Heart right ventricle (tissue), 16 donors: ENCODE data around the gene NVL. TPM values are rescaled to one million over a fixed set of nuclear protein-coding genes. Genes with fewer than 3 reads are reported as not detected.
A peak's percentile ranks its signal among the peaks of the same experiment; 100 is the strongest.

Experiments used
- ATAC-seq, 8 donors: fragments of 200-7000 bp; cut with Tn5 transposase; one replicate each; pipeline ENCODE4 v1.9.1; 2020; ENCODE audit warnings: mild to moderate bottlenecking in 8 of 8, moderate library complexity in 8 of 8, moderate number of reproducible peaks in 1 of 8
- DNase-seq, 2 donors: peaks; one replicate each; pipeline ENCODE4 v3.0.0-alpha.2; 2020
- H3K27ac ChIP-seq, 10 donors: fragments of 200-600 bp; sonication (generic) in 2 of 10; one replicate each; pipeline versions ENCODE4 v1.5.0 to v1.8.0; 2020 to 2022; ENCODE audit warnings: mild to moderate bottlenecking in 3 of 10
- H3K27me3 ChIP-seq, 7 donors: fragments of 200-600 bp; one replicate each; pipeline ENCODE4 v1.8.0; 2021 to 2022; ENCODE audit warnings: mild to moderate bottlenecking in 2 of 7
- H3K36me3 ChIP-seq, 9 donors: fragments of 200-600 bp; sonication (generic) in 1 of 9; one replicate each; pipeline versions ENCODE4 v1.5.0 to v1.8.0; 2020 to 2022; ENCODE audit warnings: mild to moderate bottlenecking in 2 of 9
- H3K4me1 ChIP-seq, 9 donors: fragments of 200-600 bp; sonication (generic) in 1 of 9; one replicate each; pipeline versions ENCODE4 v1.5.0 to v1.8.0; 2020 to 2022; ENCODE audit warnings: mild to moderate bottlenecking in 4 of 9
- H3K4me3 ChIP-seq, 10 donors: fragments of 200-600 bp; sonication (generic) in 2 of 10; one replicate each; pipeline versions ENCODE4 v1.5.0 to v1.8.0; 2020 to 2022; ENCODE audit warnings: mild to moderate bottlenecking in 7 of 10, moderate library complexity in 2 of 10
- H3K9me3 ChIP-seq, 11 donors: fragments of 200-600 bp in 10 of 11; sonication (generic) in 2 of 11; one replicate each; pipeline versions ENCODE4 v1.5.0 to v1.8.0; 2013 to 2022; ENCODE audit warnings: mild to moderate bottlenecking in 2 of 11, control low read depth in 1 of 11, moderate library complexity in 1 of 11
- CTCF ChIP-seq, 9 donors: fragments of 200-600 bp; sonication (generic) in 2 of 9; IDR thresholded peaks; one replicate each; pipeline versions ENCODE4 v1.5.0 to v1.8.0; 2021 to 2022; ENCODE audit warnings: antibody characterized with exemption in 9 of 9, mild to moderate bottlenecking in 5 of 9, moderate library complexity in 1 of 9
- WGBS, 2 donors: extraction: QIAGEN DNeasy Blood & Tissue Kit; methylation state at CpG; one replicate each; pipeline ENCODE4 v1.1.7; 2013; ENCODE audit warnings: inconsistent platforms in 1 of 2; 5-methylcytosine and 5-hydroxymethylcytosine counted together
- intact Hi-C, 10 donors: fragments of 100-400 bp; cut with DNase I; formaldehyde crosslinking; loops; one replicate each; pipeline versions ENCODE4 v1.11.1 to v1.14.2; 2022
- polyA plus RNA-seq, 2 donors: library from polyadenylated mRNA; stranded (reverse); fragments of 200-250 nt; gene quantifications; one replicate each; pipeline ENCODE4 v1.2.3, GENCODE V29; 2013
- total RNA-seq, 10 donors: library from RNA; stranded (reverse); fragmentation: NEBNext Ultra II Directional in 3 of 10; extraction: Animal tissue kit (Norgen Biotek cat#: 25700) in 3 of 10; gene quantifications; one replicate each; pipeline versions ENCODE4 v1.2.1 to v1.2.4, GENCODE V29; 2021 to 2023
- donor health status: Arrhythmogenic right ventricular cardiomyopathy.
- donor health status: ischemic (EF 13 %, LVEDD 7.1; RV severe dilation, severe dysfunction).
- donor health status: healthy with polysubstance abuse.
- donor health status: DM: no; HTN: yes; CAD: no.
- donor health status: DM: no; HTN: no; CAD: no.
- donor health status: ischemic (EF 25% LVEDD 6.9; RV normal size, moderate dysfunction).
- donor health status: ischemic (EF 25% LVEDD 5.7; RV mildly dilated, moderate dysfunction).
- donor health status: healthy.
- donor health status: DM: yes; HTN: yes; CAD: no.
- donor health status: Ischemic cardiomyopathy.
- donor health status: ischemic (EF 35%, LVEDD 5.7; RV mildly dilated, moderate dysfunction).
- donor health status: nonischemic (EF 11% LVEDD 7.7; RV severe dilation, severe dysfunction).
- donor health status: DM: yes; HTN: yes; CAD: no.
- donor health status: PGD.
- donor health status: ischemic (EF 29% LVEDD 5.4; RV normal size, mild dysfunction).
- donor health status: nonischemic (EF 23%, LVEDD 6.1; RV moderate dilation, normal function).

NVL gene
- total and polyA plus RNA-seq, 12 donors: 7.7 to 37.3 (median 10.5) TPM

GRCh38 chr1:224358237-224358636 is 28.3 kb upstream of the NVL start:
- Histone ChIP-seq H3K4me1 (peaks cover 7 to 37% (median 13%) of the 10 kb centered on the region in 9 donors), H3K27ac (peak overlapping the region in 1 of 10 donors; percentile 95), H3K9me3 (no peaks in the 10 kb centered on the region), H3K27me3 (no peaks in the 10 kb centered on the region), H3K4me3 (peak overlapping the region in 4 of 10 donors; percentile 67 to 99 (median 96)), H3K36me3 (peaks cover 0 to 12% (median 0%) of the 10 kb centered on the region in 9 donors)
- 64 to 71% methylated on average over 4 of the region's 4 CpGs for WGBS, 2 donors
- TF ChIP-seq CTCF (IDR thresholded peaks at IDR 0.05): no peak
- no peak for DNase-seq
- intact Hi-C loops: no loop called here
- ATAC-seq: no peak

GRCh38 chr1:224357626-224358124 is 27.7 kb upstream of the NVL start:
- no peaks in the 10 kb centered on the region for H3K27me3 ChIP-seq
- H3K27ac ChIP-seq: peak overlapping the region in 9 of 10 donors; percentile 87 to 95 (median 93)
- intact Hi-C loops: no loop called here
- DNase-seq: no peak
- WGBS, 2 donors: 28 to 31% methylated on average over 9 of the region's 9 CpGs
- peaks cover 0 to 9% (median 0%) of the 10 kb centered on the region in 9 donors for H3K36me3 ChIP-seq
- H3K9me3 ChIP-seq: no peaks in the 10 kb centered on the region
- ATAC-seq: no peak
- H3K4me1 ChIP-seq: peaks cover 7 to 37% (median 13%) of the 10 kb centered on the region in 9 donors
- H3K4me3 ChIP-seq: peak overlapping the region; percentile 65 to 99 (median 93)
- TF ChIP-seq CTCF (IDR thresholded peaks at IDR 0.05): no peak

- Histone ChIP-seq H3K27me3 (no peaks in the 10 kb centered on the region), H3K9me3 (no peaks in the 10 kb centered on the region), H3K36me3 (peaks cover 0 to 9% (median 0%) of the 10 kb centered on the region in 9 donors), H3K27ac (peak within 1 kb of the TSS; percentile 25 to 95 (median 92)), H3K4me3 (peak within 1 kb of the TSS; percentile 65 to 99 (median 93)), H3K4me1 (peaks cover 7 to 37% (median 13%) of the 10 kb centered on the region in 9 donors)
- DNase-seq (peak; percentile 90 to 94), ATAC-seq (peak; percentile 97 to 99 (median 99))
- WGBS, 2 donors: 0 to 1% methylated on average over 77 to 78 of the region's 78 CpGs
- no peak for TF ChIP-seq CTCF (IDR thresholded peaks at IDR 0.05)
- intact Hi-C loops: loop anchor here in 1 of 10 donors (1.0 kb wide), 1 partner anchor 27 kb away; the partner anchor contains the start of gene NVL
Measured at GRCh38 chr1:224356685-224357625, 27.0 kb upstream of the NVL start, which contains the start of gene CNIH4. Gene CNIH4, plus strand, starts transcription at chr1:224356879. Its CDS starts 46 bp downstream, at chr1:224356925.
